Endothelial cell (in vitro differentiated cells): ENCODE results near the gene TOM1L2. TPM values are rescaled to one million over a fixed set of nuclear protein-coding genes. Genes with fewer than 3 reads are reported as not detected.

ENCODE experiments used
- DNase-seq: peaks from one replicate; pipeline ENCODE4 v3.0.0; 2021; ENCODE audit warnings: low spot score
- H3K27ac Mint-ChIP-seq: one replicate; pipeline ENCODE4 v1.8.0; 2021; ENCODE audit warnings: mixed read lengths, inconsistent platforms; ENCODE audit not compliant: unreplicated experiment
- H3K27me3 Mint-ChIP-seq: one replicate; pipeline ENCODE4 v1.8.0; 2021; ENCODE audit warnings: mild to moderate bottlenecking, moderate library complexity, mixed read lengths, inconsistent platforms; ENCODE audit not compliant: unreplicated experiment
- H3K36me3 Mint-ChIP-seq: one replicate; pipeline ENCODE4 v1.8.0; 2021; ENCODE audit warnings: mild to moderate bottlenecking, low read depth, mixed read lengths, inconsistent platforms; ENCODE audit not compliant: unreplicated experiment
- H3K4me1 Mint-ChIP-seq: one replicate; pipeline ENCODE4 v1.8.0; 2021; ENCODE audit warnings: mild to moderate bottlenecking, mixed read lengths, inconsistent platforms; ENCODE audit not compliant: unreplicated experiment
- H3K4me3 Mint-ChIP-seq: one replicate; pipeline ENCODE4 v1.8.0; 2021; ENCODE audit warnings: mild to moderate bottlenecking, mixed read lengths, inconsistent platforms; ENCODE audit not compliant: unreplicated experiment
- H3K9me3 Mint-ChIP-seq: one replicate; pipeline ENCODE4 v1.8.0; 2021; ENCODE audit warnings: mixed read lengths, inconsistent platforms; ENCODE audit not compliant: unreplicated experiment
- CTCF ChIP-seq: fragments of 200-600 bp; sonication (generic); IDR thresholded peaks from one replicate; pipeline ENCODE4 v1.5.0; 2021; ENCODE audit warnings: antibody characterized with exemption; ENCODE audit not compliant: unreplicated experiment
- total RNA-seq: library from RNA; stranded (reverse); fragmentation: NEBNext Ultra II Directional; extraction: Animal tissue kit (Norgen Biotek cat#: 25700); gene quantifications from one replicate; pipeline ENCODE4 v1.2.1, GENCODE V29; 2021; ENCODE audit not compliant: unreplicated experiment

The TOM1L2 gene
- total RNA-seq, 1 donor from 2014 or later = 26.9 TPM

GRCh38 chr17:18004884-18005305, 32.7 kb upstream of the TOM1L2 start:
- Mint-ChIP-seq H3K4me3 (no peak overlapping the region), H3K4me1 (peaks cover 3% of the 10 kb centered on the region), H3K9me3 (no peaks in the 10 kb centered on the region), H3K27me3 (peaks cover 13% of the 10 kb centered on the region), H3K36me3 (peaks cover 16% of the 10 kb centered on the region), H3K27ac (no peak overlapping the region)
- TF ChIP-seq CTCF = peak; percentile 39
- no peak for DNase-seq

GRCh38 chr17:18004345-18004744, 32.1 kb upstream of the TOM1L2 start:
- no peak for DNase-seq
- Mint-ChIP-seq H3K4me3 (no peak overlapping the region), H3K4me1 (peaks cover 3% of the 10 kb centered on the region), H3K36me3 (peaks cover 16% of the 10 kb centered on the region), H3K9me3 (no peaks in the 10 kb centered on the region), H3K27me3 (peaks cover 13% of the 10 kb centered on the region), H3K27ac (no peak overlapping the region)
- TF ChIP-seq CTCF = no peak

- no peak for TF ChIP-seq CTCF
- H3K4me1 Mint-ChIP-seq = peaks cover 3% of the 10 kb centered on the region
These were observed 30.0 kb upstream of the TOM1L2 start for GRCh38 chr17:18002171-18002570.

GRCh38 chr17:18000030-18000408, 27.8 kb upstream of the TOM1L2 start:
- no peak for TF ChIP-seq CTCF
- peaks cover 4% of the 10 kb centered on the region for H3K27me3 Mint-ChIP-seq
- H3K4me1 Mint-ChIP-seq = peaks cover 3% of the 10 kb centered on the region
- no peak for DNase-seq
- H3K27ac Mint-ChIP-seq = peak overlapping the region; percentile 20
- no peak overlapping the region for H3K4me3 Mint-ChIP-seq
- no peaks in the 10 kb centered on the region for H3K9me3 Mint-ChIP-seq
- peaks cover 3% of the 10 kb centered on the region for H3K36me3 Mint-ChIP-seq

More at GRCh38 chr17:18002171-18002570, 30.0 kb upstream of the TOM1L2 start:
- Mint-ChIP-seq H3K27me3 (peaks cover 12% of the 10 kb centered on the region), H3K9me3 (no peaks in the 10 kb centered on the region), H3K27ac (no peak overlapping the region), H3K36me3 (peaks cover 9% of the 10 kb centered on the region), H3K4me3 (no peak overlapping the region)
- DNase-seq = no peak

GRCh38 chr17:17999364-18000029, 27.3 kb upstream of the TOM1L2 start:
- Mint-ChIP-seq H3K27ac (no peak overlapping the region), H3K27me3 (peaks cover 7% of the 10 kb centered on the region), H3K4me3 (no peak overlapping the region), H3K4me1 (peaks cover 3% of the 10 kb centered on the region), H3K9me3 (no peaks in the 10 kb centered on the region), H3K36me3 (peaks cover 4% of the 10 kb centered on the region)
- DNase-seq = no peak
- TF ChIP-seq CTCF = no peak
